ENCODE measurements around the gene OSER1.

DNA sequence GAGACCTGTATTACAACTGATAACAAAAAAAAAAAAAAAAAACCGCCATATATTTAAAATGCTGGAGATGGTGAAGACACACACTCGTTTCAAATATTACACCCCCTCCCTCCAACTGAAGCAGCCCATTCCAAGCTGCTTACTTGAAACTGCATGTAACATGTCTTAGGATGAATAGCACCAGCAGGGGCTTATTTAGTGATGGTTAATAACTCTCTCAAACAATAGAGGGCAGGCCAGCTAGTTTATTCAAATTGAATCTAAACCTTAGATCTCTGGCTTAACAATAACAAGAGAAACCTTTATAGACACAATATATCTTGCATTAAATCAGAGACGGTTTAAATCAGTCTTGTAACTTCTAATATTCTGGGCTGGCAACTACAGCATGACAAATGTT lies 14.3 kb downstream of the OSER1 start:
- no peak for TF ChIP-seq POLR2A (IDR thresholded peaks at IDR 0.05)
- TF ChIP-seq CTCF (IDR thresholded peaks at IDR 0.05) = no peak

All from right lobe of liver (tissue), 4 donors.